Measurements from ENCODE around the gene TARS2. TPM values are rescaled to one million over a fixed set of nuclear protein-coding genes. Genes with fewer than 3 reads are reported as not detected.

Gene TARS2
- 10 to 100 TPM; 15.9 to 20.2 (median 20.0) TPM for total RNA-seq
- long read RNA-seq, donor 1, transcript TARS2-214 (16 exons, 2,162 nt), result major isoform, 7 of 27 reads
- long read RNA-seq, donor 1, transcript TARS2-204 (18 exons, 2,729 nt), result minor isoform, 6 of 27 reads
- long read RNA-seq, donor 1, partial matches to known transcripts, result 7 of 27 reads
- long read RNA-seq, donor 1, other reads (novel, unspliced or antisense), result 7 of 27 reads
- long read RNA-seq, donor 2, transcript TARS2-204 (18 exons, 2,729 nt), result major isoform, 6 of 12 reads
- long read RNA-seq, donor 2, partial matches to known transcripts, result 3 of 12 reads
- long read RNA-seq, donor 2, other reads (novel, unspliced or antisense), result 3 of 12 reads

GRCh38 chr1:150486966-150487762 lies at the start of gene TARS2:
TARS2 (plus strand) TSS chr1:150487419; CDS start chr1:150487451, 32 bp downstream.
- intact Hi-C loops (cut with DNase I, micrococcal nuclease), result no loop called here
- DNase-seq, result peak; percentile 90 to 98 (median 90)

GRCh38 chr1:150441121-150441520 lies 46.1 kb upstream of the TARS2 start:
- Histone ChIP-seq H3K36me3 (ENCODE audit: low read depth) (no peaks in the 10 kb centered on the region), H3K4me1 (ENCODE audit: low read depth) (no peaks in the 10 kb centered on the region), H3K4me3 (no peak overlapping the region), H3K9me3 (no peaks in the 10 kb centered on the region)
- TF ChIP-seq CTCF (IDR thresholded peaks at IDR 0.05), result no peak
- intact Hi-C loops (cut with DNase I, micrococcal nuclease), result no loop called here
- ATAC-seq, result no peak
- DNase-seq, result no peak

More at GRCh38 chr1:150486966-150487762, at the start of gene TARS2:
- no peaks in the 10 kb centered on the region for H3K9me3 ChIP-seq
- H3K4me3 ChIP-seq, result peak within 1 kb of the TSS; percentile 47
- TF ChIP-seq CTCF (IDR thresholded peaks at IDR 0.05), result peak; percentile 50
- H3K36me3 ChIP-seq (ENCODE audit: low read depth), result no peaks in the 10 kb centered on the region
- H3K4me1 ChIP-seq (ENCODE audit: low read depth), result peaks cover 7% of the 10 kb centered on the region
- ATAC-seq, result peak; percentile 100

- ATAC-seq, result no peak
- H3K36me3 ChIP-seq (ENCODE audit: low read depth), result no peaks in the 10 kb centered on the region
- no peaks in the 10 kb centered on the region for H3K4me1 ChIP-seq (ENCODE audit: low read depth)
Observed at GRCh38 chr1:150444232-150444631, 43.0 kb upstream of the TARS2 start.

GRCh38 chr1:150456146-150456647 lies 31.0 kb upstream of the TARS2 start:
- no peak overlapping the region for H3K4me3 ChIP-seq
- intact Hi-C loops (cut with DNase I, micrococcal nuclease), result no loop called here
- DNase-seq, result no peak
- no peaks in the 10 kb centered on the region for H3K36me3 ChIP-seq (ENCODE audit: low read depth)
- no peak for ATAC-seq
- H3K9me3 ChIP-seq, result no peaks in the 10 kb centered on the region
- no peak for TF ChIP-seq CTCF (IDR thresholded peaks at IDR 0.05)
- H3K4me1 ChIP-seq (ENCODE audit: low read depth), result no peaks in the 10 kb centered on the region

More at GRCh38 chr1:150444232-150444631, 43.0 kb upstream of the TARS2 start:
- Histone ChIP-seq H3K9me3 (no peaks in the 10 kb centered on the region), H3K4me3 (no peak overlapping the region)
- no peak for DNase-seq
- intact Hi-C loops (cut with DNase I, micrococcal nuclease), result no loop called here
- no peak for TF ChIP-seq CTCF (IDR thresholded peaks at IDR 0.05)

- TF ChIP-seq CTCF (IDR thresholded peaks at IDR 0.05), result peak; percentile 54
- Histone ChIP-seq H3K4me1 (ENCODE audit: low read depth) (no peaks in the 10 kb centered on the region), H3K36me3 (ENCODE audit: low read depth) (no peaks in the 10 kb centered on the region), H3K4me3 (no peak overlapping the region), H3K9me3 (no peaks in the 10 kb centered on the region)
- peak; percentile 41 to 83 (median 55) for DNase-seq
- intact Hi-C loops (cut with DNase I, micrococcal nuclease), result no loop called here
- ATAC-seq, result peak; percentile 83
Observed at GRCh38 chr1:150464422-150464826, 22.8 kb upstream of the TARS2 start.

Measured in mucosa of descending colon (tissue), 3 donors.